Measurements from ENCODE around the gene PDE7B. TPM values are rescaled to one million over a fixed set of nuclear protein-coding genes. Genes with fewer than 3 reads are reported as not detected.

The PDE7B gene
- total RNA-seq, 4 donors from 2014 or later: 2.9 to 23.6 (median 5.2) TPM

GRCh38 chr6:136060052-136060451 lies 208.6 kb downstream of the PDE7B start:
- Histone ChIP-seq H3K4me3 (no peak overlapping the region), H3K36me3 (no peaks in the 10 kb centered on the region), H3K9me3 (no peaks in the 10 kb centered on the region), H3K27ac (no peak overlapping the region), H3K27me3 (no peaks in the 10 kb centered on the region), H3K4me1 (peaks cover 6 to 27% (median 8%) of the 10 kb centered on the region in 3 donors)
- ATAC-seq: no peak
- TF ChIP-seq POLR2A (IDR thresholded peaks at IDR 0.05) (no peak), POLR2AphosphoS5 (IDR thresholded peaks at IDR 0.05) (no peak), EP300 (IDR thresholded peaks at IDR 0.05) (no peak), CTCF (IDR thresholded peaks at IDR 0.05) (no peak)

GRCh38 chr6:136060759-136061158 lies 209.3 kb downstream of the PDE7B start:
- no peak for ATAC-seq
- Histone ChIP-seq H3K27ac (no peak overlapping the region), H3K4me3 (no peak overlapping the region), H3K9me3 (no peaks in the 10 kb centered on the region), H3K36me3 (no peaks in the 10 kb centered on the region), H3K27me3 (no peaks in the 10 kb centered on the region), H3K4me1 (peaks cover 6 to 27% (median 8%) of the 10 kb centered on the region in 3 donors)
- no peak for TF ChIP-seq POLR2A (IDR thresholded peaks at IDR 0.05)
- TF ChIP-seq EP300 (IDR thresholded peaks at IDR 0.05): no peak
- no peak for TF ChIP-seq CTCF (IDR thresholded peaks at IDR 0.05)
- TF ChIP-seq POLR2AphosphoS5 (IDR thresholded peaks at IDR 0.05): no peak

- 95 to 97% methylated on average over 5 of the region's 5 CpGs for WGBS, 2 donors (ENCODE audit: low coverage in 1 of 2)
- TF ChIP-seq CTCF (IDR thresholded peaks at IDR 0.05) (no peak), POLR2A (IDR thresholded peaks at IDR 0.05) (no peak), EP300 (IDR thresholded peaks at IDR 0.05) (no peak), POLR2AphosphoS5 (IDR thresholded peaks at IDR 0.05) (no peak)
Measured at GRCh38 chr6:136061701-136062100, 210.2 kb downstream of the PDE7B start.

GRCh38 chr6:136063096-136063495 lies 211.6 kb downstream of the PDE7B start:
- TF ChIP-seq POLR2AphosphoS5 (IDR thresholded peaks at IDR 0.05) (no peak), POLR2A (IDR thresholded peaks at IDR 0.05) (no peak), EP300 (IDR thresholded peaks at IDR 0.05) (no peak), CTCF (IDR thresholded peaks at IDR 0.05) (no peak)
- WGBS, 2 donors (ENCODE audit: low coverage in 1 of 2): 90 to 94% methylated on average over 3 of the region's 3 CpGs

More at GRCh38 chr6:136061701-136062100, 210.2 kb downstream of the PDE7B start:
- Histone ChIP-seq H3K4me3 (no peak overlapping the region), H3K4me1 (peaks cover 6 to 27% (median 8%) of the 10 kb centered on the region in 3 donors), H3K27me3 (no peaks in the 10 kb centered on the region), H3K36me3 (no peaks in the 10 kb centered on the region), H3K27ac (no peak overlapping the region), H3K9me3 (no peaks in the 10 kb centered on the region)
- ATAC-seq: no peak

GRCh38 chr6:136066005-136066404 lies 214.5 kb downstream of the PDE7B start:
- no peak for TF ChIP-seq EP300 (IDR thresholded peaks at IDR 0.05)
- peak; percentile 51 for TF ChIP-seq POLR2AphosphoS5 (IDR thresholded peaks at IDR 0.05)
- Histone ChIP-seq H3K4me3 (no peak overlapping the region), H3K27ac (no peak overlapping the region), H3K27me3 (no peaks in the 10 kb centered on the region), H3K36me3 (no peaks in the 10 kb centered on the region), H3K9me3 (no peaks in the 10 kb centered on the region), H3K4me1 (peaks cover 0 to 19% (median 0%) of the 10 kb centered on the region in 3 donors)
- no peak for ATAC-seq
- 60 to 84% methylated on average over 1 to 3 of the region's 3 CpGs for WGBS, 2 donors (ENCODE audit: low coverage in 1 of 2)

More at GRCh38 chr6:136063096-136063495, 211.6 kb downstream of the PDE7B start:
- no peak overlapping the region for H3K27ac ChIP-seq
- H3K9me3 ChIP-seq: no peaks in the 10 kb centered on the region
- peaks cover 6 to 39% (median 8%) of the 10 kb centered on the region in 3 donors for H3K4me1 ChIP-seq
- H3K4me3 ChIP-seq: no peak overlapping the region
- no peaks in the 10 kb centered on the region for H3K36me3 ChIP-seq
- ATAC-seq: no peak
- H3K27me3 ChIP-seq: no peaks in the 10 kb centered on the region
